Forelimb muscle (tissue), 1 donor: ENCODE results near the gene TMEFF2. TPM values are rescaled to one million over a fixed set of nuclear protein-coding genes. Genes with fewer than 3 reads are reported as not detected.
"Not testable (repeated sequence)": the region's sequence is repeated elsewhere in the genome, so short reads cannot be mapped to it uniquely, and the experiment has no call there.

Experiments
- DNase-seq: peaks from one replicate; pipeline ENCODE4 v3.0.0-alpha.2; 2013; ENCODE audit warnings: low read depth
- polyA plus RNA-seq: library from polyadenylated mRNA; unstranded; fragments of 120-200 nt; gene quantifications from one replicate; pipeline ENCODE4 v1.2.1, GENCODE V29; 2013; ENCODE audit not compliant: insufficient read length

TMEFF2 gene
- polyA plus RNA-seq, 1 donor = 22.9 TPM

DNA sequence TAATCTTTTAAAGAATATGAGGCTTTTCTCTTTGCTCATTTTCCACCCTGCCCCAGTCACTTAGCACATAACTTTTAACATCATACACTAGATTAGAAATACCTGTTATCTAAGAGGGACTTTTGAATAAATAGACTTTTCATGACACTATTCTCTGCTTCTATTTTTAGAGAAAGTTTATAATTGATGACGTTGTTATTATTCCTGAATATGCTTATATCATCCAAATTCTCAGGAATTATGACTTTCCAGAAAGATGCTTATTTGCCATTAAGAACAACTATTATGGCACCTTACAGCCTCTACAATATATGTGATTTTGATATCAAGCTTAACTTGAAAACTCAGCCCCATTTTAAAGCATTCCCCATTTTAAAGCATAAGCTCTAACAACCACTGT, 11.4 kb downstream of the TMEFF2 start:
- DNase-seq = no peak

- DNase-seq = no peak
Observed at GRCh38 chr2:192166946-192167345, 27.8 kb downstream of the TMEFF2 start.

- no peak for DNase-seq
Observed at GRCh38 chr2:192165842-192166241, 28.9 kb downstream of the TMEFF2 start.

GRCh38 chr2:192162392-192163042, 32.2 kb downstream of the TMEFF2 start:
- peak; percentile 58 for DNase-seq

GRCh38 chr2:192161656-192162290, 33.0 kb downstream of the TMEFF2 start:
- DNase-seq = no peak

- no peak for DNase-seq
Observed at GRCh38 chr2:192159736-192160135, 35.0 kb downstream of the TMEFF2 start.

DNA sequence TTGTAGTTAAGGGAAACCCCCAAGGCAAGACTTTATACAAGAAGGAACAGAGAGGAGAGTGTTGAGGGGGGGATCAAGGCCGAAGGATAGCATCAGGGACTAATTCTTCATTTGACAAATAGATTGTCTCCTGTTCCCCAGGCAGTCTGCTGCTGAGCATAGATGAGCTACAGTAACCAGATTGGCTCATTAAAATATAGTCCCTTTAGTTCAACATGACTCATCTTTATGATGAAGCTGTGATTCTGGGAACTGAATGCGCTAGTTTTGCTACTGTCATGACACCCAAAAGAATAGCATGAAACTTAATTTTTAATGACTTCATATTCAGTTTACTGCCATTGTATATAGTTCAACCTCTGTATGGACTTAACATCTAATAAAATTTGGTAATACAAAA, 35.5 kb downstream of the TMEFF2 start:
- DNase-seq = no peak

GRCh38 chr2:192157776-192158175, 37.0 kb downstream of the TMEFF2 start:
- DNase-seq = no peak

DNA sequence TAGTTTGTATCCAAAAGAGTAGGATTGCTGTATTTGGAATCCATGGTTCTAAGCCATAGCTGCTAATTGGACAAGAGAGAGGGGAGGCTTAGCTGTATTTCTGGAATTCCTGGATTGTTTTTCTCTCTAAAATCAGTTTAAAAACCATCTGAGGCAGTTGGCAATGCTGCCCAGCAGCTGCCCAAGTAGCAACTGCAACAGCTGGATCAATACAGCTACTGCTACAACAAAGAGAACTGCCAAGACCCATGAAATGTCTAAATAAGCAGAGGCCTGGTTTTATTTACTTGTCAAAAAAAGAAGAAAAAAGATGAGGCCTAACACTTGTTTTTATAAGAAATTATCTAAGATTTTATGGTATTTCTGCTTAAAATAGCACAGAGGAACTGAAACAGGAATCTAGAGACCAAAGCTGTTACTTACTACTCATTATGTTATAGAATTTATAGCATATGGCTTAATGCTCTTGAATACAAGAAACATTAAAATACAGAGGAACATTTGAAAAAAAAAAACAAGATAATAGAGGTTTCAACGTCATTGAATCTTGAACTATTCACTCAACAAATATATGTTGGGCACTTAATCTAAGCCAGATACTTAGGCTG, 39.1 kb downstream of the TMEFF2 start:
- no peak for DNase-seq

DNA sequence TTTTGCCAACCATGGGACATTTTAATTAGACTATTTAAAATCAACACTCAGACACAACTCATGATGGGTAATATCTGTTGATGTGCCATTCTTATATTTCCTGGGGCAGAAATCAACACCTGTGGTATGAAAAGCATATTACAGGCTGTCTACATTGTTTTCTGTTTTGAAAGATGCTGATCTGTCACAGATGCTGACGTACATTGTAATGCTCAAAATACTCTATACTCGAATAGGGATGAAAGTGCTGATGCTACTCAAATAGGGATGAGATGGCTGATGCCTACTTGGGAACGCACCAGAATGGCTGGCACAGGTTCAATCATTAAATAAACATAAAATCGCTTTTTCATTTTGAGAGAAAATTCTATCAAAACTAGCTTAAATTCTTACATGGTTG, 41.2 kb downstream of the TMEFF2 start:
- no peak for DNase-seq

GRCh38 chr2:192151853-192152252, 42.9 kb downstream of the TMEFF2 start:
- DNase-seq = no peak

DNA sequence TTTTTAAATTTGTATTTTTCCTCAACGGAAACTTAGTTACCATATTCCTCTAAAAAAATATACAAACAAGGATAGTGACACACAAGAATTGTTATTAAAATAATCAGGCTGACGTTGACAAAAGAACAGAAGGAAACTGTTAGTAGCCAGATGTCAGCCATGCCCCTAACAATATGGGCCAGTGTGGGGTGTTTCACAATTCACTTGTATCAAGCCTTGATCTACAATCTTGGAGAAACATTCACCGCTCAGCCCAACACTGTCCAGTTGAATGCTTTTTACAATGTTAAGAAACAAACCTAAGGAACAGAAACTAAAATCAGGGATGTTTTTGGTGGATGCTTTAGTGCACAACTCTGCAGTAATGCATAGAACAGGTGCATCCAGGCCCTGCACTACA, 44.6 kb downstream of the TMEFF2 start:
- no peak for DNase-seq

GRCh38 chr2:192148620-192149321, 46.0 kb downstream of the TMEFF2 start:
- no peak for DNase-seq

DNA sequence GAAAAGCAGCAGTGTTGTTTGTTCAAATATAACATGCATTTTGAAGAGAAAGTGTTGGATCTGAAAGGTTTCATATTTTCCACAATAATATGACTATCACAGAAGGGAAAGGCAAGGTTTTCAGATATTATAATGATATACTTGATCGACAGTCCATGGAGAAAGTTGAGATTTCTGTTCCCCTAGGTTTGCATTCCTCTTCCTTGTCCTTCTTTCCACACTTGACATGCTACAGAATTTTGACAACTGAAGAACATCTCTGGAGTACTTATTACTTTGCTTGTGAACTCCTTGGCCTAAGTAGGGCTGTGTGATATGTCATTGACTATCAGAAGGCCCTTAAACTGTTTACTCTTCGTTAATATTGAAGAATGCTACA, 46.5 kb downstream of the TMEFF2 start:
- DNase-seq = no peak

DNA sequence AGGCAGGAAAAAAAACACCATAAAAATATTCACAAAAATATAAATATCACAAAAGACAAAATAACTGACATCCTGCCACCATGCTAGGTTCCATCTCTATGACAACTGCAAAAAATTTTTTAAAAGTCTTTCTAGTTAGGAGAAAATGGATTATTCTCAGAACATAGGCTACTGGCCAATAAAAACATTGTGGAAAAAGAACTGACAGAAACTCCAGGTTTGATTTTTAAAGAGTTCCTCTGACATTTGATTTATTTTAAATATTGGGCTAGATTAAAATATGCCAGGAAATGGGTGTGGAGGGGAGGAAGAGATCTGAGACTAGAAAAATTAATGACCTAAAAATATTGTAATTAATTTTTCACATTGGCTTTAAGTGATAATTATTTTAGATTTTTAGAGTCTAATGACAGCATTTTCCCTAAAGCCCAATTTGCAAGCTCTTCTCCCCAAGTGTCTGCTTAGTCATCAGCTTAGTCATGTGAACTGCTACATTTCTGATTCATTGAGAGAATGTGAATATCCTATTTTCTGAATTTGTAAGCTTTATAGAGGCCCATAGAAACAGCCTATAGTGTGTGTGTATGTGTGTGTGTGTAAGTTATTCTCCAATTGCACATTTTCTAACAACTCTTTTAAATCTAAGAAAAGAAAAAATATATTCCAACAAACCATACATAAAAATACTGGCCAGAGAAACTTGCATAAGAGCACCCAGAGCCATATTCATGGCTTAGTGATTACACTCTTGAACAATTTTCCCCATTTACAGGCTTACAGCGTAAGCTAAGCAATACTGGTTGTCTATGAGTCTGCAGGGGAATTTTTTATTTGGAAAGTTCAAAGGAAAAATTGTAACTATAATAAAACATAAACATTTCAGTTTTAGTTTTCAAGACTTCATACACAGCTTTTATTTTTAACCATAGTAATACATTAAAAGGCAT, 48.4 kb downstream of the TMEFF2 start:
- DNase-seq = no peak

GRCh38 chr2:192145496-192145895, 49.2 kb downstream of the TMEFF2 start:
- DNase-seq = no peak

DNA sequence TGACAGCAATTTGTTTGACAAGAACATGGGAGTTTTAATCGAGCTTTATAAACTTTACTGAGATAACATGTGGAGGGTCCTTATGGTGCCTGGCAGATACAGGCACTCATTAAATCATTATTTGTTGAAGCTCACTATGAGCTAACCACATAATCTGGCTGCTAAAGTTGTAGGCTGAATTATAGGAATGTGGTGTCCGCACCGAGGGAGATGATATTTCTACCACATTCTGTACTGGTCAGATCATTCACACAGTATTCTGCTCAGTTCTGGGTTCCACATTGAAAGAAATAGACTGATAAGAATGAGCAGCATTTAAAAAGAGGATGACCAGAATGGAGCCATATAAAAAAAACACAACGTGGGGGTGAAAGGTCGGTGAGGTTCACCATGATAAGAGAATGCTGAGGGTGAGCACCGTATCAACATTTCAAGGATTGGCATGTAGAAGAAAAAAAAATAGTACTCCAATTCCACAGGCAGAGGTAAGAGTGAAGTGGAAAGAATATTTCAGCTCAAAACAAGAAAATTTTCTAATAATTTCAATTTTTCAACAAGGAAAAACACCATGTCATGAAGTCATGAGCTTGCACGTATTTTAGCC, 54.4 kb downstream of the TMEFF2 start:
- DNase-seq = no peak

DNA sequence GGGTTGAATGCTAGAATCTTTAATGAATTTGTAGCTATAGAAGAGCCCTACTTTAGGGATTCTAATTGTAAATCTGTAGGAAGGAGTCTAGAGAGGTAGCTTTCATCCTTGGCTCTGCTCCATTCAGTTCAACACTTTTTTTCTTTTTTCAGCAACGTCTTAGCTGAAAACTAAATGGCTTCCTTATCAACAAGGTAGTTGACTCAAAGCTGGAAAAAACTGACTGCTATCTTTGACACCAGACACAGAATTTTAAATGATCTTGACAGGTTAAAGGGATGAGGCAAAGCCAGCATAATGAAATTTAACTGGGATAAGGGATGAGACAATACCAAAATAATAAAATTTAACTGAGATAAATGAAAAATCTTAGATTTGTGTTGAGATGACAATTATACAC, 54.9 kb downstream of the TMEFF2 start:
- no peak for DNase-seq

GRCh38 chr2:192137451-192137850, 57.3 kb downstream of the TMEFF2 start:
- DNase-seq = no peak

- not testable (repeated sequence) for DNase-seq
Observed at GRCh38 chr2:192132604-192133003, 62.1 kb downstream of the TMEFF2 start.

GRCh38 chr2:192130312-192130711, 64.4 kb downstream of the TMEFF2 start:
- not testable (repeated sequence) for DNase-seq
